MCF 10A (cell line): Measurements from ENCODE around the gene MVB12B. TPM values are rescaled to one million over a fixed set of nuclear protein-coding genes. Genes with fewer than 3 reads are reported as not detected.

Experiments used
- BruUV-seq: library from RNA; stranded (reverse); fragments of 400-500 nt; replicated peaks from 2 replicates; lab custom pipeline; 2021; lab: Mats Ljungman, UMichigan
- CTCF ChIA-PET: fragments of 300-600 bp; sonication (Branson Sonifier 250); formaldehyde crosslinking; extraction: SDS; loops from one replicate; lab custom pipeline; 2021; ENCODE audit warnings: antibody characterized with exemption, inconsistent platforms; lab: Yijun Ruan, JAX
- POLR2A ChIA-PET: fragments of 300-600, 350-650 bp; sonication (Branson Sonifier 250); formaldehyde crosslinking; extraction: SDS; loops from one replicate; lab custom pipeline; 2020; ENCODE audit warnings: antibody characterized with exemption, inconsistent platforms; lab: Yijun Ruan, JAX
- DNase-seq: peaks from one replicate; pipeline ENCODE4 v3.0.0-alpha.2; 2018; ENCODE audit not compliant: unreplicated experiment
- H3K27ac Mint-ChIP-seq: one replicate; pipeline ENCODE4 v1.8.0; 2022; ENCODE audit warnings: mild to moderate bottlenecking, low read depth, mixed read lengths; ENCODE audit not compliant: unreplicated experiment
- H3K27me3 Mint-ChIP-seq: one replicate; pipeline ENCODE4 v1.8.0; 2022; ENCODE audit warnings: mixed read lengths; ENCODE audit not compliant: insufficient read depth, unreplicated experiment
- H3K36me3 Mint-ChIP-seq: one replicate; pipeline ENCODE4 v1.8.0; 2022; ENCODE audit warnings: mild to moderate bottlenecking, moderate library complexity, mixed read lengths; ENCODE audit not compliant: insufficient read depth, unreplicated experiment
- H3K4me1 Mint-ChIP-seq: one replicate; pipeline ENCODE4 v1.8.0; 2022; ENCODE audit warnings: mixed read lengths; ENCODE audit not compliant: insufficient read depth, unreplicated experiment
- H3K4me3 Mint-ChIP-seq: one replicate; pipeline ENCODE4 v1.8.0; 2022; ENCODE audit warnings: mild to moderate bottlenecking, moderate library complexity, mixed read lengths; ENCODE audit not compliant: unreplicated experiment
- H3K9me3 Mint-ChIP-seq: one replicate; pipeline ENCODE4 v1.8.0; 2022; ENCODE audit warnings: mixed read lengths; ENCODE audit not compliant: unreplicated experiment
- intact Hi-C: fragments of 100-400 bp; cut with micrococcal nuclease; formaldehyde crosslinking; loops from 2 replicates; pipeline ENCODE4 v1.14.1; 2022
- total RNA-seq: library from RNA; stranded (reverse); gene quantifications from 2 replicates; pipeline ENCODE4 v1.2.3, GENCODE V29; 2022
- TF ChIP-seq, protein P1 (sequence below): fragments of 200-600 bp; IDR thresholded peaks from one replicate; pipeline ENCODE4 v1.8.0; 2022; ENCODE audit warnings: antibody characterized with exemption, mild to moderate bottlenecking; ENCODE audit not compliant: unreplicated experiment

The MVB12B gene
- total RNA-seq, 1 experiment from 2014 or later: 5.5 TPM

- H3K4me1 Mint-ChIP-seq: peaks cover 13% of the 10 kb centered on the region
Observed at GRCh38 chr9:126519660-126520420, 193.2 kb downstream of the MVB12B start.

GRCh38 chr9:126520453-126520852 is 193.8 kb downstream of the MVB12B start:
- CTCF ChIA-PET: interaction anchor here (0.5 to 1.2 kb wide), 4 partner anchors 24 to 634 kb away, joined by 3 to 4 read pairs (median 3); no protein-coding TSS in a partner anchor
- H3K36me3 Mint-ChIP-seq: no peaks in the 10 kb centered on the region
- H3K27ac Mint-ChIP-seq: no peak overlapping the region
- no peak overlapping the region for H3K4me3 Mint-ChIP-seq
- no TSS peak for BruUV-seq
- peaks cover 21% of the 10 kb centered on the region for H3K27me3 Mint-ChIP-seq
- H3K4me1 Mint-ChIP-seq: peaks cover 13% of the 10 kb centered on the region
- POLR2A ChIA-PET: no interaction called here
- TF ChIP-seq, protein P1, sequence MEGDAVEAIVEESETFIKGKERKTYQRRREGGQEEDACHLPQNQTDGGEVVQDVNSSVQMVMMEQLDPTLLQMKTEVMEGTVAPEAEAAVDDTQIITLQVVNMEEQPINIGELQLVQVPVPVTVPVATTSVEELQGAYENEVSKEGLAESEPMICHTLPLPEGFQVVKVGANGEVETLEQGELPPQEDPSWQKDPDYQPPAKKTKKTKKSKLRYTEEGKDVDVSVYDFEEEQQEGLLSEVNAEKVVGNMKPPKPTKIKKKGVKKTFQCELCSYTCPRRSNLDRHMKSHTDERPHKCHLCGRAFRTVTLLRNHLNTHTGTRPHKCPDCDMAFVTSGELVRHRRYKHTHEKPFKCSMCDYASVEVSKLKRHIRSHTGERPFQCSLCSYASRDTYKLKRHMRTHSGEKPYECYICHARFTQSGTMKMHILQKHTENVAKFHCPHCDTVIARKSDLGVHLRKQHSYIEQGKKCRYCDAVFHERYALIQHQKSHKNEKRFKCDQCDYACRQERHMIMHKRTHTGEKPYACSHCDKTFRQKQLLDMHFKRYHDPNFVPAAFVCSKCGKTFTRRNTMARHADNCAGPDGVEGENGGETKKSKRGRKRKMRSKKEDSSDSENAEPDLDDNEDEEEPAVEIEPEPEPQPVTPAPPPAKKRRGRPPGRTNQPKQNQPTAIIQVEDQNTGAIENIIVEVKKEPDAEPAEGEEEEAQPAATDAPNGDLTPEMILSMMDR: no peak
- no peak for DNase-seq
- H3K9me3 Mint-ChIP-seq: no peaks in the 10 kb centered on the region
- intact Hi-C loops: no loop called here

More at GRCh38 chr9:126519660-126520420, 193.2 kb downstream of the MVB12B start:
- H3K4me3 Mint-ChIP-seq: no peak overlapping the region
- no peak for DNase-seq
- no TSS peak for BruUV-seq
- no peaks in the 10 kb centered on the region for H3K9me3 Mint-ChIP-seq
- ChIA-PET CTCF (interaction anchor here (0.5 to 1.8 kb wide), 5 partner anchors 18 to 634 kb away, joined by 3 to 5 read pairs (median 3); no protein-coding TSS in a partner anchor), POLR2A (no interaction called here)
- intact Hi-C loops: no loop called here
- TF ChIP-seq, protein P1: no peak
- peaks cover 21% of the 10 kb centered on the region for H3K27me3 Mint-ChIP-seq
- H3K36me3 Mint-ChIP-seq: no peaks in the 10 kb centered on the region
- no peak overlapping the region for H3K27ac Mint-ChIP-seq

- TF ChIP-seq, protein P1: no peak
- ChIA-PET POLR2A (no interaction called here), CTCF (interaction anchor here (1.1 to 1.8 kb wide), 2 partner anchors 21 to 37 kb away, joined by 3 to 7 read pairs; no protein-coding TSS in a partner anchor)
- no TSS peak for BruUV-seq
- Mint-ChIP-seq H3K4me1 (peaks cover 13% of the 10 kb centered on the region), H3K9me3 (no peaks in the 10 kb centered on the region), H3K4me3 (no peak overlapping the region), H3K27me3 (peaks cover 21% of the 10 kb centered on the region), H3K36me3 (no peaks in the 10 kb centered on the region), H3K27ac (no peak overlapping the region)
- no peak for DNase-seq
- intact Hi-C loops: no loop called here
Observed at GRCh38 chr9:126521089-126521488, 194.5 kb downstream of the MVB12B start.

DNA sequence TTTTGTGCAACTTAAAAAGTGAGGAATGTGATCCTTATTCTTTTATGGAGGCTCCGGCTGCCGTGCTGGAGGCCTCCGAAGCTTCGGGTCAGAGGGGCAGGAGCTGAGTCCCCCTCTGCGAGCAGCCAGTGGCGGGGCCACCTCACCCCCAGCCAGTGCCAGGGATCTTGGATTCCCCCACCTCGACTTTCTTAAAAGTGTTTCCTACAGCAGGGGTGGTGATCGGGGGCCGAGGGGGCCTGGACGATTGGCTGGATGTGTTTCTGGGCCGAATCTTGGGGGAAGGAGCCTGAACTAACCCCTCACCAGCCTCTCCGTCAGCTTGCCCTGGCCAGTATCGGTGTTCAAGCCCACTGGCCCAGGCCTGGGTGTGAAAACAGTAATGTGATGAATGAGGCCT is 194.9 kb downstream of the MVB12B start:
- H3K4me1 Mint-ChIP-seq: peaks cover 11% of the 10 kb centered on the region
- H3K36me3 Mint-ChIP-seq: no peaks in the 10 kb centered on the region
- DNase-seq: no peak
- intact Hi-C loops: no loop called here
- POLR2A ChIA-PET: no interaction called here
- BruUV-seq: no TSS peak
- CTCF ChIA-PET: interaction anchor here (0.7 to 1.8 kb wide), 3 partner anchors 22 to 37 kb away, joined by 3 to 7 read pairs (median 3); no protein-coding TSS in a partner anchor
- no peaks in the 10 kb centered on the region for H3K9me3 Mint-ChIP-seq
- TF ChIP-seq, protein P1: no peak
- no peak overlapping the region for H3K27ac Mint-ChIP-seq
- peaks cover 21% of the 10 kb centered on the region for H3K27me3 Mint-ChIP-seq
- H3K4me3 Mint-ChIP-seq: no peak overlapping the region
